ENCODE measurements around the gene OLFM2. TPM values are rescaled to one million over a fixed set of nuclear protein-coding genes. Genes with fewer than 3 reads are reported as not detected.

OLFM2 gene
- total RNA-seq, 3 donors from 2014 or later: 7.2 to 42.6 (median 8.8) TPM

DNA sequence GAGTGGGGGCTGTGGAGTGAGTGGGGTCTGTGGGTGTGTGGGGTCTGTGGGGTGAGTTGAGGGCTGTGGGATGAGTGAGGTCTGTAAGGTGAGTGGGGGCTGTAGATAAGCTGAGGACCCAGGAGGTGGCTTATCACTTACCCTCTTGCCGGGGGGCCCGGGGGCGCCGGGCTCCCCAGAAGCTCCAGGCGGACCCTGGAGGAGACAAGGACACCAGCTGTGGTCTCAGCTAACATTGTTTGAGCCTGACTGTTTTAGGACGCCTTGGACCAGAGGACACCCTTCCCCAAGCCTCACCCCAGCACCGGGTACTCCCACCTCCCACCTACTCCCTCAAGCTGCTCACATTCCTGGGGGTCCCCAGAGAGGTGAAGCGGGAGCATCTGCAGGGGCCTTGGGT is 34.2 kb upstream of the OLFM2 start:
- intact Hi-C loops (cut with DNase I; ENCODE audit: low total_unique reads): no loop called here
- Histone ChIP-seq H3K27me3 (peaks cover 0 to 9% of the 10 kb centered on the region in 2 donors), H3K36me3 (no peaks in the 10 kb centered on the region), H3K9me3 (no peaks in the 10 kb centered on the region), H3K4me1 (no peaks in the 10 kb centered on the region), H3K4me3 (no peak overlapping the region), H3K27ac (no peak overlapping the region)
- DNase-seq (ENCODE audit: low spot score in 2 of 2): no peak
- TF ChIP-seq, protein P1, sequence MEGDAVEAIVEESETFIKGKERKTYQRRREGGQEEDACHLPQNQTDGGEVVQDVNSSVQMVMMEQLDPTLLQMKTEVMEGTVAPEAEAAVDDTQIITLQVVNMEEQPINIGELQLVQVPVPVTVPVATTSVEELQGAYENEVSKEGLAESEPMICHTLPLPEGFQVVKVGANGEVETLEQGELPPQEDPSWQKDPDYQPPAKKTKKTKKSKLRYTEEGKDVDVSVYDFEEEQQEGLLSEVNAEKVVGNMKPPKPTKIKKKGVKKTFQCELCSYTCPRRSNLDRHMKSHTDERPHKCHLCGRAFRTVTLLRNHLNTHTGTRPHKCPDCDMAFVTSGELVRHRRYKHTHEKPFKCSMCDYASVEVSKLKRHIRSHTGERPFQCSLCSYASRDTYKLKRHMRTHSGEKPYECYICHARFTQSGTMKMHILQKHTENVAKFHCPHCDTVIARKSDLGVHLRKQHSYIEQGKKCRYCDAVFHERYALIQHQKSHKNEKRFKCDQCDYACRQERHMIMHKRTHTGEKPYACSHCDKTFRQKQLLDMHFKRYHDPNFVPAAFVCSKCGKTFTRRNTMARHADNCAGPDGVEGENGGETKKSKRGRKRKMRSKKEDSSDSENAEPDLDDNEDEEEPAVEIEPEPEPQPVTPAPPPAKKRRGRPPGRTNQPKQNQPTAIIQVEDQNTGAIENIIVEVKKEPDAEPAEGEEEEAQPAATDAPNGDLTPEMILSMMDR (IDR thresholded peaks at IDR 0.05): no peak
- no peak for TF ChIP-seq POLR2A (IDR thresholded peaks at IDR 0.05)
- no peak for TF ChIP-seq POLR2AphosphoS5 (IDR thresholded peaks at IDR 0.05)

DNA sequence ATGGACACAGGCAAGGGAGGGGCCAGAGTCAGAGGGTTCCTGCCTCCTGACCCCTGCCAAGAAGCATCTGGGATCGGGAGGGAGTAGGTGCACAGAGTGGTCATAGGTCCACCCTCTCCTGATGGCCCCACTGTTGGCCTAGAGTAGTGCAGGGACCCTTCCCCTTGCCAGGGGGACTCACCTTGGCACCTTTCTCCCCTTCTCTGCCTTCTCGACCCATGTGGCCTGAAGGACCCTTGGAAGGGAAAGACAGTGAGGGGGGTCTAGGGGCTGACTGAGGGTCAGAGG is 33.3 kb upstream of the OLFM2 start:
- no peak for DNase-seq (ENCODE audit: low spot score in 2 of 2)
- no peak overlapping the region for H3K27ac ChIP-seq
- no peaks in the 10 kb centered on the region for H3K9me3 ChIP-seq
- TF ChIP-seq POLR2A (IDR thresholded peaks at IDR 0.05) (no peak), POLR2AphosphoS5 (IDR thresholded peaks at IDR 0.05) (no peak)
- TF ChIP-seq, protein P1 (IDR thresholded peaks at IDR 0.05): no peak
- H3K36me3 ChIP-seq: no peaks in the 10 kb centered on the region
- peaks cover 0 to 9% of the 10 kb centered on the region in 2 donors for H3K27me3 ChIP-seq
- no peaks in the 10 kb centered on the region for H3K4me1 ChIP-seq
- intact Hi-C loops (cut with DNase I; ENCODE audit: low total_unique reads): no loop called here
- no peak overlapping the region for H3K4me3 ChIP-seq

DNA sequence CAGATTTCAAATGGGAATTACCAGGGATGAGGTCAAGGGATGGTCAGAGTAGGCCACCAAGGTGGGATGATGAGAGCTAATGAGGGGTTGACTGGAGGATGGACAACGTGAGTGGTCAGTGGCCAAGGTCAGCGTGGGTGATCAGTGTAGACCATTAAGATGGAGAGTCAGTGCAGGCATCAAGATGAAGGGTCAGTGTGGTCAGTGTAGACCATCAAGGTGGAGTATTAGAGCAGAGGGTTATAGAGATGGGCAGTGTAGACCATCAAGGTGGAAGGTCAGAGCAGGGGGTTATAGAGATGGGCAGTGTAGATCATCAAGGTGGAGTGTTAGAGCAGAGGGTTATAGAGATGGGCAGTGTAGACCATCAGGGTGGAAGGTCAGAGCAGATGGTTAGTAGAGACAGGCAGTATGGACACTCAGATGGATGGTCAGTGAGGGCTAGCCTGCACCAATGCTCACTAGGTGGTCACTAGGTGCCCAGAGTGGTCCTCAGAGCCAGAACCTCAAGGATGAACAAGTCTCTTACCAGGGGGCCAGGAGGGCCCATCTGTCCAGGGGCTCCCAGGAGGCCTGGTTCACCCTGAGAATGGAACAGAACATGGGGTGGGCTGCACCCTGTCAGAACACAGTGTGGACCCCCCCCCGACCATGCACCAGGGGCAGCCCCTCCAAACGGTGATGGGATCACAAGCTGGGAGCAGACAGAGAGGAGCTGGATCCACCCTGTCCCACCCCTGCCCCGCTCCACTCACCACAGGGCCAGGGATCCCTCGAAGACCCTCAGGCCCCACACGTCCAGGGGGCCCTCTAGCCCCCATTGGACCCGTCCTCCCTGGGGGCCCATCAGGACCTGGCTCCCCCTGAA is 32.7 kb upstream of the OLFM2 start:
- H3K9me3 ChIP-seq: no peaks in the 10 kb centered on the region
- no peak for DNase-seq (ENCODE audit: low spot score in 2 of 2)
- peaks cover 0 to 9% of the 10 kb centered on the region in 2 donors for H3K27me3 ChIP-seq
- H3K4me1 ChIP-seq: no peaks in the 10 kb centered on the region
- no peaks in the 10 kb centered on the region for H3K36me3 ChIP-seq
- TF ChIP-seq POLR2A (IDR thresholded peaks at IDR 0.05) (no peak), POLR2AphosphoS5 (IDR thresholded peaks at IDR 0.05) (no peak)
- TF ChIP-seq, protein P1 (IDR thresholded peaks at IDR 0.05): no peak
- no peak overlapping the region for H3K4me3 ChIP-seq
- H3K27ac ChIP-seq: no peak overlapping the region
- intact Hi-C loops (cut with DNase I; ENCODE audit: low total_unique reads): no loop called here

DNA sequence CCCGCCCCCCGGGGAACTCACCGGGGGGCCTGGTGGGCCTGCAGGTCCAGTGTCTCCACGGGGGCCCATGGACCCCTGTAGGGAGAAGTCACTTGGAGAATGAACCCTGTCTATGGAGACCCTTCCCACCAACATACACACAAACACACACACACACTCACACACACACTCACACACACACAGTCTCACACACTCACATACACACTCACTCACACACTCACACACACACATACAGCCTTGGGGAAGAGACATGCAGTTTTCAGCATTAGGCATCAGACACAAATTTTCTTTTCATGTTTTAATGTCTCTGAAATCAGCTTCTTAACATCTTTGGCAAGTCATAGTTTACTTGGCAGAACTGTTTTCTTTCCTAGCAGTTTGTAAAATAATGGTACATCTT is 31.0 kb upstream of the OLFM2 start:
- Histone ChIP-seq H3K27me3 (peaks cover 0 to 9% of the 10 kb centered on the region in 2 donors), H3K4me3 (no peak overlapping the region), H3K9me3 (no peaks in the 10 kb centered on the region), H3K27ac (no peak overlapping the region), H3K36me3 (no peaks in the 10 kb centered on the region), H3K4me1 (no peaks in the 10 kb centered on the region)
- intact Hi-C loops (cut with DNase I; ENCODE audit: low total_unique reads): no loop called here
- DNase-seq (ENCODE audit: low spot score in 2 of 2): no peak
- TF ChIP-seq POLR2AphosphoS5 (IDR thresholded peaks at IDR 0.05): no peak
- TF ChIP-seq, protein P1 (IDR thresholded peaks at IDR 0.05): no peak
- TF ChIP-seq POLR2A (IDR thresholded peaks at IDR 0.05): no peak

DNA sequence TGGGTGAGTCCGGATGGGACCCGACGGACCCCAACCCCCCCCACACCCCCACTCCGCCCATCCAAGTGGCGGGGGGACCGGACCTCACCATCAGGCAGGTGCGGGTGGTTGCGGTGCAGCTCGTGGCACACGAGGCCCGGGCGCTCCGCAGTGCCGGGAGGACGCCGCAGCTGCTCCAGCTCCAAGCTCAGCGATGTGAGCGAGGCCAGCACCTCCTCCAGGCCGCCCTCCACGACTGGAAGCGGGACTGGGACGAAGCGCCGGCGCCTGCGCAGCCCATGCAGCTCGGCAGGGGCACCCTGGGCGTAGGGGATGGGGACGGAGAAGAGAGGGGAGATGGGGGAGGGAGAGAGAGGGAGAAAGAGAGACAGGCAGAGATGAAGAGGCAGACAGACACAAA is 30.1 kb upstream of the OLFM2 start:
- TF ChIP-seq, protein P1 (IDR thresholded peaks at IDR 0.05): no peak
- no peak for TF ChIP-seq POLR2A (IDR thresholded peaks at IDR 0.05)
- no peak for TF ChIP-seq POLR2AphosphoS5 (IDR thresholded peaks at IDR 0.05)
- no peaks in the 10 kb centered on the region for H3K36me3 ChIP-seq
- intact Hi-C loops (cut with DNase I; ENCODE audit: low total_unique reads): no loop called here
- H3K27ac ChIP-seq: no peak overlapping the region
- H3K9me3 ChIP-seq: no peaks in the 10 kb centered on the region
- DNase-seq (ENCODE audit: low spot score in 2 of 2): no peak
- H3K4me1 ChIP-seq: no peaks in the 10 kb centered on the region
- H3K4me3 ChIP-seq: no peak overlapping the region
- H3K27me3 ChIP-seq: peaks cover 0 to 9% of the 10 kb centered on the region in 2 donors

All from breast epithelium (tissue), 4 donors.